ENCODE measurements around the gene KCNIP1. TPM values are rescaled to one million over a fixed set of nuclear protein-coding genes. Genes with fewer than 3 reads are reported as not detected.

The KCNIP1 gene
- polyA plus RNA-seq, 1 donor from 2014 or later: 13.8 TPM

DNA sequence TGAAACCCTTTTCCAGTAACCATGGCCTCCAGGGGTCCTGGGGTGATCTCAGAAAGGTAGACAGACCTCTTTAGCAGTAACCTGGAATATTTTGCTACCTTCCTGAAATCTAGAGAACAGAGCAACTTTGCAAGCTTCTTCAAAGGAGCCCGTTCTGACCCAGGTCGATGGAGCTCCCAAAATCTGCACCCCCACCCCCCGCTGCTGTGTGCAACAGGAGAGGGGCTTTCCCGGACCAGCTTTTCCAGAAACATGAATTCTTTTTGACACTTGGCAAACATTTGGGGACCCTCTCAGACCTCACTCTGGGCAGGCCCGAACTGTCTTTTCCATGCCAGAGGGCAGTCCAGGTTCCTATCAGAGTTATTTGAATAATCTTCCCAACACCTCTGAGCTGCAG is 65.3 kb downstream of the KCNIP1 start:
- Histone ChIP-seq H3K4me2 (ENCODE audit: low read length) (no peak overlapping the region), H3K79me2 (replicated peaks; ENCODE audit: insufficient read depth, low read length) (no peaks in the 10 kb centered on the region), H3K36me3 (ENCODE audit: insufficient read depth, low read length) (no peaks in the 10 kb centered on the region), H3K4me3 (ENCODE audit: low read length) (no peak overlapping the region), H3K9me2 (ENCODE audit: insufficient read depth, low read length) (no peaks in the 10 kb centered on the region), H2AFZ (ENCODE audit: low read depth, low read length) (no peak overlapping the region), H3K27ac (ENCODE audit: low read length) (no peak overlapping the region), H3K9ac (ENCODE audit: low read length) (no peak overlapping the region), H3K27me3 (ENCODE audit: insufficient read depth, low read depth, low read length) (no peaks in the 10 kb centered on the region), H3K9me3 (ENCODE audit: low read length) (no peaks in the 10 kb centered on the region), H3F3A (ENCODE audit: insufficient read depth, low read length, poor library complexity, severe bottlenecking) (no peaks in the 10 kb centered on the region), H4K20me1 (ENCODE audit: insufficient read depth) (no peaks in the 10 kb centered on the region)
- TF ChIP-seq TAF1 (IDR thresholded peaks at IDR 0.05; ENCODE audit: low read depth) (no peak), POLR2AphosphoS5 (IDR thresholded peaks at IDR 0.05) (no peak), EP300 (conservative IDR thresholded peaks at IDR 0.05; ENCODE audit: poor library complexity, severe bottlenecking) (no peak), EZH2 (IDR thresholded peaks at IDR 0.05; ENCODE audit: borderline replicate concordance, insufficient read depth, low read length, poor library complexity, severe bottlenecking) (no peak), RAD21 (conservative IDR thresholded peaks at IDR 0.05) (no peak), REST (IDR thresholded peaks at IDR 0.05; ENCODE audit: borderline replicate concordance) (no peak)
- TF ChIP-seq, protein P1, sequence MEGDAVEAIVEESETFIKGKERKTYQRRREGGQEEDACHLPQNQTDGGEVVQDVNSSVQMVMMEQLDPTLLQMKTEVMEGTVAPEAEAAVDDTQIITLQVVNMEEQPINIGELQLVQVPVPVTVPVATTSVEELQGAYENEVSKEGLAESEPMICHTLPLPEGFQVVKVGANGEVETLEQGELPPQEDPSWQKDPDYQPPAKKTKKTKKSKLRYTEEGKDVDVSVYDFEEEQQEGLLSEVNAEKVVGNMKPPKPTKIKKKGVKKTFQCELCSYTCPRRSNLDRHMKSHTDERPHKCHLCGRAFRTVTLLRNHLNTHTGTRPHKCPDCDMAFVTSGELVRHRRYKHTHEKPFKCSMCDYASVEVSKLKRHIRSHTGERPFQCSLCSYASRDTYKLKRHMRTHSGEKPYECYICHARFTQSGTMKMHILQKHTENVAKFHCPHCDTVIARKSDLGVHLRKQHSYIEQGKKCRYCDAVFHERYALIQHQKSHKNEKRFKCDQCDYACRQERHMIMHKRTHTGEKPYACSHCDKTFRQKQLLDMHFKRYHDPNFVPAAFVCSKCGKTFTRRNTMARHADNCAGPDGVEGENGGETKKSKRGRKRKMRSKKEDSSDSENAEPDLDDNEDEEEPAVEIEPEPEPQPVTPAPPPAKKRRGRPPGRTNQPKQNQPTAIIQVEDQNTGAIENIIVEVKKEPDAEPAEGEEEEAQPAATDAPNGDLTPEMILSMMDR (IDR thresholded peaks at IDR 0.05; ENCODE audit: poor library complexity, severe bottlenecking): no peak

DNA sequence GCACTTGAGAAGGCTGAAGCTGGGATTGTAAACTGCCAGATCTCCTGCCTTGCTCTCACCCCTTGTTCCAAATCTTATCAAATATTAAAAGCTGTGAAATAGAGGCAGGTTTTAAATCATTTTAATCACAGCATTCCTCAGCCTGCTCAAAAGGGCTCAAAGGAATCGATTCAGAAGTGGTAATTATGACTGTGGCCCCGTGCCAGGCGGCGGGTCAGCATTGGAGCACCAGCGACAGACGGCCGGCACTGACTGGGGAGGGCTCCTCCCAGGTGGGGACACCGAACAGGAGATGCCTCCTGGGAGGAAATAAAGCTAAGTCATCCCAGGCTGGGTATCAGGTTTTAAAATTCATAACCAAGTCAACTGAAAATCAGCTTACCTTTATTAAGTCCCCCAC is 66.7 kb downstream of the KCNIP1 start:
- Histone ChIP-seq H3K4me3 (ENCODE audit: low read length) (no peak overlapping the region), H3K4me2 (ENCODE audit: low read length) (no peak overlapping the region), H3K27me3 (ENCODE audit: insufficient read depth, low read depth, low read length) (no peaks in the 10 kb centered on the region), H4K20me1 (ENCODE audit: insufficient read depth) (no peaks in the 10 kb centered on the region), H3K36me3 (ENCODE audit: insufficient read depth, low read length) (no peaks in the 10 kb centered on the region), H3K9ac (ENCODE audit: low read length) (no peak overlapping the region), H3K27ac (ENCODE audit: low read length) (no peak overlapping the region), H3K9me2 (ENCODE audit: insufficient read depth, low read length) (no peaks in the 10 kb centered on the region), H3K9me3 (ENCODE audit: low read length) (no peaks in the 10 kb centered on the region), H3F3A (ENCODE audit: insufficient read depth, low read length, poor library complexity, severe bottlenecking) (no peaks in the 10 kb centered on the region), H2AFZ (ENCODE audit: low read depth, low read length) (no peak overlapping the region), H3K79me2 (replicated peaks; ENCODE audit: insufficient read depth, low read length) (no peaks in the 10 kb centered on the region)
- TF ChIP-seq, protein P1 (IDR thresholded peaks at IDR 0.05; ENCODE audit: poor library complexity, severe bottlenecking): no peak
- TF ChIP-seq EZH2 (IDR thresholded peaks at IDR 0.05; ENCODE audit: borderline replicate concordance, insufficient read depth, low read length, poor library complexity, severe bottlenecking) (no peak), POLR2AphosphoS5 (IDR thresholded peaks at IDR 0.05) (no peak), REST (IDR thresholded peaks at IDR 0.05; ENCODE audit: borderline replicate concordance) (no peak), EP300 (conservative IDR thresholded peaks at IDR 0.05; ENCODE audit: poor library complexity, severe bottlenecking) (no peak), RAD21 (conservative IDR thresholded peaks at IDR 0.05) (no peak), TAF1 (IDR thresholded peaks at IDR 0.05; ENCODE audit: low read depth) (no peak), MXI1 (conservative IDR thresholded peaks at IDR 0.05; ENCODE audit: poor library complexity, severe bottlenecking) (no peak), SMC3 (conservative IDR thresholded peaks at IDR 0.05; ENCODE audit: poor library complexity) (no peak)
